Stimulated activated effector memory CD8-positive, alpha-beta T cell treated with anti-CD3 and anti-CD28 coated beads, Interleukin-12 subunit alpha, Interleukin-12 subunit beta, amount 100 ng/mL, for 72 hours (primary cell): ENCODE measurements around the gene MC3R.
"Not testable (repeated sequence)": the region's sequence is repeated elsewhere in the genome, so short reads cannot be mapped to it uniquely, and the experiment has no call there.

ENCODE experiments used
- ATAC-seq: fragments of 150-1000 bp; cut with Tn5 transposase; 2 replicates; pipeline ENCODE4 v1.10.0; 2021
- DNase-seq, 2 donors: peaks; one replicate each; pipeline ENCODE4 v3.0.0; 2021 to 2022; ENCODE audit warnings: low spot score in 2 of 2
- H3K27ac Mint-ChIP-seq: one replicate; pipeline ENCODE4 v1.8.0; 2022; ENCODE audit warnings: mild to moderate bottlenecking, mixed read lengths
- H3K36me3 Mint-ChIP-seq: one replicate; pipeline ENCODE4 v1.8.0; 2022; ENCODE audit warnings: mild to moderate bottlenecking, mixed read lengths
- H3K4me1 Mint-ChIP-seq: one replicate; pipeline ENCODE4 v1.8.0; 2022; ENCODE audit warnings: mixed read lengths
- H3K4me3 Mint-ChIP-seq: one replicate; pipeline ENCODE4 v1.8.0; 2022; ENCODE audit warnings: mild to moderate bottlenecking, mixed read lengths
- H3K9me3 Mint-ChIP-seq: one replicate; pipeline ENCODE4 v1.8.0; 2022; ENCODE audit warnings: mixed read lengths

MC3R gene

DNA sequence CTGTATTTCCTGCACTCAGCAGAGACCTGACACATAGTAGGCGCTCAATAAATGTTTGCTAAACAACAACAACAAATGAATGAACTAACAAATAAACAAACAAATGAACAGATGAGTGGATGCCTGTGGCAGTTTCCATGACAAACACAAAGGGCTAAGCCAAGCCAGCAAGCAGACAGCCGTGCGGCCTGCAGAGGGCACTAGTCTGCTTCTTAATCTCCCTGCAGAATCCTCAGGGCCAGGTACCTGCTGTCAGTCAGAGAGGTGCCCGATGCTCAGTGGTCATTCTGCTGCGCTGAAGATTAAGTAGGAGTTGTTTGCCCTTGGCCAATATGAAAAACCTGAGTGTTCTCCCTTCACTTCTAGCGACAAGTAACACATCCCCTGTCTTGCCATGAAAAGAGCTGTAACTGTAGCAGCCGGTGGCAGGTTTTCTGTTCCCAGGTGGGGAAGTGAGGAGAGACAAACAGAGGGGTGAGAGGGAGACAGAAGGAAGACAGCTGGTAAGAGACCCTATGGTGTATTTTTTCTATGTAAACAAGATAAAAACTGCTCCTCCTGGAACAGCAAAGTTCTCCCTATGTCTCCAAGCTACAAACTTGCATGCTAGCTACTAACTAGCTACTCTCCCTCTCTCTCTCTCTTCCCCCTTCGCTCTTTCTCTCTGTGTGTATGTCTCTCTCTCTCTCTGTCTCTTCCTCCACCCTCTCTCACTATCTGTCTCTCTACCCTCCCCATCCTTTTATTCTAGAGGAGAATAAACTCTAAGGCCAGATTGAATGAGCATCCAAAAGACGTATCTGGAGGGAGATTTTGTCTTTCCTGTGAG, at the start of gene MC3R:
Gene MC3R (plus strand): TSS at position 779 of the 829 bp plus-strand sequence. CDS start 112 bp downstream, outside the sequence.
- ATAC-seq (peak; percentile 66), DNase-seq (peak; percentile 3 to 52)
- Mint-ChIP-seq H3K27ac (no peak within 1 kb of the TSS), H3K9me3 (no peaks in the 10 kb centered on the region), H3K4me3 (no peak within 1 kb of the TSS), H3K4me1 (no peaks in the 10 kb centered on the region), H3K36me3 (no peaks in the 10 kb centered on the region)

DNA sequence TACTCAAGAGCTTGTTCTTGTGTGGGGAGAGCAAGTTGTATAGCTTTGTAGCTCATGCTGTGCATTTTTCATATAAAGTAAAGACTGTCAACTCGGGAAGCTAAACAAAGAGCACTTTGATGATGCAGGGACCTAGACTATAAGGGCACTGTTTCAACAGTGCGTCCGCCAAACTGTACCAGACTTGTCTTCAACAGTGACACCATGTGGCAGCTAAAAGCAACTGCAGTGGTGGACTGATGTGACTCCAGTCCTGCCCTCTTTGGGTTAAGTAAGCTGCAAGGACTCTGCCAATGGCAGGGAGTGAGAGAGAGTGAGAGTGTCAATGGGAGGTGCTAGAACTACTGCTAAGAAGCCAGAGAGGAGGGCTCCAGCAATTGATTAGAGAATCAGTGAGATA, 48.1 kb upstream of the MC3R start:
- ATAC-seq (no peak), DNase-seq (no peak)
- H3K36me3 Mint-ChIP-seq: no peaks in the 10 kb centered on the region
- no peak overlapping the region for H3K27ac Mint-ChIP-seq
- no peak overlapping the region for H3K4me3 Mint-ChIP-seq
- H3K9me3 Mint-ChIP-seq: peaks cover 18% of the 10 kb centered on the region
- H3K4me1 Mint-ChIP-seq: no peaks in the 10 kb centered on the region

DNA sequence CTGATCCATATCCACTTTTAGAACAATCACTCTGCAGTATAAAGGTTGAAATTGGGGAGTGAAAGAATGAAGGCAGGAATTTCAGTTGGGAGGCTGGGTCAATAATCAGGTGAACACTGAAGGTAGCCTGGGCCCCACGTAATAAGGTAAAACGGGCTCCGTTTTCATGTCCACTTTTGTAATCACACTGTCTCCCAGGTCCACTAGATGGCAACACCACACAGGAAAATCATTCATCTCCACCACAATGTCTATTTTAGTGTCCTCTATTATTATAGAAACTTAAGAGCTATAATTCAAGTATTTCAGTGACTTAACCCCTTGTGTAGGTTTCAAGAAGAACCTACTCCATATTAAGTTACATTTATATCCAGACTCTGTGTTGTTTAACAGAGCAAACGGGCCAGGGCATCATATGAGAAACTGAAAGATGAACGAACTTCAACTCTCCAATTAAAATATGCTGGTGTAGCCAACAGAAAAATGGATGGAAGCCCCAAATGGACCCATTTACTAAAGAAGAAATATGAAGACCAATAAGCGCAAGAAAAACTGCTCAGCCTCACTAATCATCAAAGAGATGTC, 45.9 kb upstream of the MC3R start:
- H3K9me3 Mint-ChIP-seq: peaks cover 18% of the 10 kb centered on the region
- ATAC-seq (no peak), DNase-seq (no peak)
- H3K27ac Mint-ChIP-seq: no peak overlapping the region
- no peaks in the 10 kb centered on the region for H3K4me1 Mint-ChIP-seq
- no peaks in the 10 kb centered on the region for H3K36me3 Mint-ChIP-seq
- H3K4me3 Mint-ChIP-seq: no peak overlapping the region

- ATAC-seq: no peak
- Mint-ChIP-seq H3K27ac (no peak overlapping the region), H3K4me1 (no peaks in the 10 kb centered on the region), H3K4me3 (no peak overlapping the region), H3K9me3 (peaks cover 18% of the 10 kb centered on the region), H3K36me3 (no peaks in the 10 kb centered on the region)
- DNase-seq: no peak
Observed at GRCh38 chr20:56204206-56204605, 44.3 kb upstream of the MC3R start.

DNA sequence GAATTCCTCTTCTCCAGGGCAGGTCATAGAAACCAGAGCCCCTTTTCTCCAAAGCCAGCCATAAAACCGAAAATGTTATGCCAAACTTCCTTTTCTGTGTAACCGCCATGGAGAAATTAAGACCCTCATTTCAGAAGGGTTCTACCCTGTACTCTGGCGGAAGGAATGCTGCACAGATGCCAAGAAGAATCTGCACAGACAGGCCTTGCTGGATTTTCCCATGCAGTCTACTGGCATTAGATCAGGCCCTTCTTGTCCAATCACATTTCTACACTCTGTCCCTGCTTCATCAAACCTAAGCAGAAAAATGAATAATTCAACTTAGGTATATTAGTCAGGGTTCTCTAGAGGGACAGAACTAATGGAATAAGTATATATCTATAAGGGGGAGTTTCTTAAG, 43.2 kb upstream of the MC3R start:
- Mint-ChIP-seq H3K4me1 (no peaks in the 10 kb centered on the region), H3K27ac (no peak overlapping the region), H3K36me3 (no peaks in the 10 kb centered on the region), H3K4me3 (no peak overlapping the region), H3K9me3 (peaks cover 10% of the 10 kb centered on the region)
- DNase-seq: no peak
- ATAC-seq: no peak

- no peak overlapping the region for H3K4me3 Mint-ChIP-seq
- H3K4me1 Mint-ChIP-seq: no peaks in the 10 kb centered on the region
- H3K36me3 Mint-ChIP-seq: no peaks in the 10 kb centered on the region
- no peaks in the 10 kb centered on the region for H3K9me3 Mint-ChIP-seq
- no peak overlapping the region for H3K27ac Mint-ChIP-seq
- DNase-seq (no peak), ATAC-seq (no peak)
Observed at GRCh38 chr20:56207656-56208055, 40.9 kb upstream of the MC3R start.

GRCh38 chr20:56208121-56208520, 40.4 kb upstream of the MC3R start:
- no peak overlapping the region for H3K27ac Mint-ChIP-seq
- no peaks in the 10 kb centered on the region for H3K36me3 Mint-ChIP-seq
- no peak for DNase-seq
- H3K9me3 Mint-ChIP-seq: no peaks in the 10 kb centered on the region
- no peak for ATAC-seq
- no peaks in the 10 kb centered on the region for H3K4me1 Mint-ChIP-seq
- no peak overlapping the region for H3K4me3 Mint-ChIP-seq

DNA sequence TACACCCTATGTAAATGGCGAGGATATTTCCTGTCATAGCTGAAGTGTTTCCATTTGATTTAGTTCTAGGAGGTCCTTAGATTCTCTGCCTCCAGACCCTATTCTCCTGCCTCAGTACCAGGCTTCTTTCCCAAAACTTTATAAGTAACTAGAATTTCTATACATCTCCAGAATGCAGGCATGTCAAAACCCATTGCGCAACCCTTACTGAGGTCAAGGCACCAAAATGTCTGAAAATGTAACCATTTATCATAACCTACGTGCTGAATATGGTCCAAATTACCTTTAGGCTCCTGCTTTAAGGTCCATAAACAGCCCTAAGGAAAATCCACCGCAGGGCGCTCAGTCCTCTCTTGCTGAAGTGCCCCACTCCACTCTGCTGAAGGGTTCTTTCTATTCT, 37.5 kb upstream of the MC3R start:
- Mint-ChIP-seq H3K4me3 (no peak overlapping the region), H3K27ac (no peak overlapping the region), H3K36me3 (no peaks in the 10 kb centered on the region), H3K4me1 (no peaks in the 10 kb centered on the region), H3K9me3 (no peaks in the 10 kb centered on the region)
- DNase-seq (no peak), ATAC-seq (no peak)

DNA sequence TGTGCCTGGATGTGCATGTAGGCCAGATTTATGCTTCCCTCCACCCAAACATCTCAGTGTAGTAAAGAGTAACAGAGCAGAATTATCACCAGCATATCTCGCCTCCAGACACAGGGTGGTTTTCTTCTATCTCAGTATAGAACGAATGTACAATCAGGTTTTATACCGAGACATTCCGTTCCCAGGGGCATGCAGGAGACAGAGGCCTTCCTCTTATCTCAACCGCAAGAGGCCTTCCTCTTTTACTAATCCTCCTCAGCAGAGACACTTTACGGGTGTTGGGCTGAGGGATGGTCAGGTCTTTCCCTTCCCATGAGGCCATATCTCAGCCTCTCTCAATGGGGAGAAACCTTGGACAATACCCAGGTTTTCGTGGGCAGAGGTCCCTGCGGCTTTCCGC, 36.4 kb upstream of the MC3R start:
- ATAC-seq: no peak
- no peak overlapping the region for H3K4me3 Mint-ChIP-seq
- H3K36me3 Mint-ChIP-seq: no peaks in the 10 kb centered on the region
- H3K4me1 Mint-ChIP-seq: no peaks in the 10 kb centered on the region
- DNase-seq: no peak
- H3K27ac Mint-ChIP-seq: no peak overlapping the region
- H3K9me3 Mint-ChIP-seq: no peaks in the 10 kb centered on the region

DNA sequence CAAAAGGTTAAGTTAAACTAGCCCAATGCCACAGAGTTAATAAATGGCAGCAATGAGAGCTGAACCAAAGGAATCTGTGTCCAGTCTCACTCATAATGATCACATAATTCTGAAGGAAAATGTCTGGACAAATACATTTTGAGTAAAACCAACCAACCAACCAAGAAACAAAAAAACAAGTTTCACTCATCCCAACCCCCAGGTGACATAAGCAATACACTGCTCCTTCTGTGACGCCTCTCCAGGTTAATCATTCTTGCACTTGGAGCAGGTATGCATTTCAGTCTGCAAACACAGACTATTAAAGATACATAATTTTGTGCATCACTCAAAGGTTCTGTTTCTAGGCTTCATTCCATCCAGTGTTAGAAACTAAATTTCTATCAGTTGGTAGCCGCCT, 35.2 kb upstream of the MC3R start:
- no peak for ATAC-seq
- DNase-seq: no peak
- H3K36me3 Mint-ChIP-seq: no peaks in the 10 kb centered on the region
- no peak overlapping the region for H3K27ac Mint-ChIP-seq
- H3K4me3 Mint-ChIP-seq: no peak overlapping the region
- H3K9me3 Mint-ChIP-seq: no peaks in the 10 kb centered on the region
- H3K4me1 Mint-ChIP-seq: no peaks in the 10 kb centered on the region

GRCh38 chr20:56215115-56215514, 33.4 kb upstream of the MC3R start:
- Mint-ChIP-seq H3K27ac (no peak overlapping the region), H3K9me3 (peaks cover 3% of the 10 kb centered on the region), H3K4me3 (no peak overlapping the region), H3K36me3 (no peaks in the 10 kb centered on the region), H3K4me1 (no peaks in the 10 kb centered on the region)
- no peak for DNase-seq
- ATAC-seq: no peak

GRCh38 chr20:56217829-56218228, 30.7 kb upstream of the MC3R start:
- no peak overlapping the region for H3K27ac Mint-ChIP-seq
- no peak for ATAC-seq
- H3K4me1 Mint-ChIP-seq: no peaks in the 10 kb centered on the region
- H3K4me3 Mint-ChIP-seq: no peak overlapping the region
- DNase-seq: no peak
- H3K9me3 Mint-ChIP-seq: peaks cover 5% of the 10 kb centered on the region
- no peaks in the 10 kb centered on the region for H3K36me3 Mint-ChIP-seq

DNA sequence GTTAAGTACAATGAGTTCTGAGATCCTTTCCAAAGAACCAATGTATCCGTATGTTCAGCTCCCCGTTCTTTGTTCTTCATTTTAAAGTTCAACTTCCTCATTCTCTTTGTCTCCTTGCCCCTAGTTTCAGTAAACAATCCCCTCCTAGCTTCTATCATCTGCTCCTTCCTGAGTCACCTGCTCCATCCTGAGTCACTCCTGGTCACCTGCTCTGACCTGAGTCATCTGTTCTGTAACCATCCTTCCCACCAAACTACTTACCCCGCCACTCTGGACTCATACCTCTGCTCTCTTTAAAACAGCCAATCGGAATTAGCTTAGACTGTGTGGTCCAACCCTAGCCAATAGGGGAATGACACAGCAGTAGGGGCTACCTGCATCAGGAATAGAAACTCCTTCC, 27.3 kb upstream of the MC3R start:
- not testable (repeated sequence) for H3K4me3 Mint-ChIP-seq, ATAC-seq, H3K36me3 Mint-ChIP-seq, H3K9me3 Mint-ChIP-seq, H3K4me1 Mint-ChIP-seq, H3K27ac Mint-ChIP-seq, DNase-seq

- ATAC-seq (no peak), DNase-seq (no peak)
- Mint-ChIP-seq H3K4me1 (no peaks in the 10 kb centered on the region), H3K9me3 (peaks cover 5% of the 10 kb centered on the region), H3K27ac (no peak overlapping the region), H3K36me3 (no peaks in the 10 kb centered on the region), H3K4me3 (no peak overlapping the region)
Observed at GRCh38 chr20:56222201-56222600, 26.3 kb upstream of the MC3R start.

DNA sequence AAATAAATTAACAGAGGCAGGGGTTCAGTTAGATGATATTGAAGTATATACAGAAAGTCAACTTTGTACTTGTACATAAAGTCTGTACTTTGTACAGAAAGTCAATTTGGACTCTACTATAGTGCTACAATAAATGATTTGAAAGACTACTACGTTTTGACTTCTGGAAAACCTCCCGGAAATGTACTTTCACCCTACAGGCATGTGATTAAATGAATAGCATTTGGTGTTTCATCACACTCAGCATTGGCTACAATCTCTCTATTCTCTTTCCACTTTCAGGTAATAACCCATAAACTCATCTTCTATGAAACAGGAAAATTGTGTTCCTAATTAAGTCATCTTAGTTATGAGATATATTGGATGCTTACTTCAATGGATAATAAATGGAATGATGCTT, 25.6 kb upstream of the MC3R start:
- no peaks in the 10 kb centered on the region for H3K4me1 Mint-ChIP-seq

DNA sequence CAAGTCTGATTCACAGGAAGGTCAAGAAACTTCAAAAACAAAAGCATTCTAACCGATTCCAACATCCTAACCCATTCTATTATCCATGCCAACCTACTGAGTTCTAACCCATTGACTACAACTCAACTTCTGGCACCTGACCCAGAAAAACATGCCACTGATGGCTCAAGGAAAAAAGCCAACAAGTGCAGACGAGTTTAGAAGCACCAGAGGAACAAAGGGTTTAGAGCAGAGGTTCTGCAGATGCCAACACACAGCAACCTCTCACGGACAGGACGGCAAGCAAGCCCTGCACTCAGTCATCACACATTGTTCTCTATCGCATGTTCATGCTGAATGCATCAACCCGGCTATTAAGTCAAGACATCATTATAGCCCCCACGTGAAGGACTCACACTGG, 25.2 kb upstream of the MC3R start:
- ATAC-seq (no peak), DNase-seq (no peak)
- Mint-ChIP-seq H3K4me3 (no peak overlapping the region), H3K9me3 (peaks cover 5% of the 10 kb centered on the region), H3K36me3 (no peaks in the 10 kb centered on the region), H3K27ac (no peak overlapping the region), H3K4me1 (no peaks in the 10 kb centered on the region)

More for the DNA sequence above, 25.6 kb upstream of the MC3R start:
- DNase-seq (no peak), ATAC-seq (no peak)
- Mint-ChIP-seq H3K36me3 (no peaks in the 10 kb centered on the region), H3K9me3 (peaks cover 5% of the 10 kb centered on the region), H3K4me3 (no peak overlapping the region), H3K27ac (no peak overlapping the region)
